SK-N-SH (cell line): ENCODE measurements around the gene TMEM271. TPM values are rescaled to one million over a fixed set of nuclear protein-coding genes. Genes with fewer than 3 reads are reported as not detected.
A peak's percentile ranks its signal among the peaks of the same experiment; 100 is the strongest.

Experiments
- CTCF ChIA-PET: fragments of 300-600, 350-600 bp; formaldehyde crosslinking; extraction: SDS; loops from one replicate; lab custom pipeline; 2021; lab: Yijun Ruan, JAX
- POLR2A ChIA-PET: fragments of 350-600 bp; sonication (Branson Sonifier 250); formaldehyde crosslinking; extraction: SDS; loops from one replicate; lab custom pipeline; 2020; ENCODE audit warnings: antibody characterized with exemption, inconsistent platforms; lab: Yijun Ruan, JAX
- DNase-seq: peaks from one replicate; pipeline ENCODE4 v3.0.0; 2012
- H2AFZ ChIP-seq: fragments of 200-600 bp; sonication (generic); 2 replicates; pipeline ENCODE4 v1.8.1; 2016; ENCODE audit warnings: antibody characterized with exemption, mild to moderate bottlenecking, low read depth
- H3F3A ChIP-seq: fragments of 200-600 bp; sonication (generic); replicated peaks from 2 replicates; pipeline ENCODE3; 2016; ENCODE audit warnings: antibody characterized with exemption, mild to moderate bottlenecking; ENCODE audit not compliant: insufficient read depth
- H3K27ac ChIP-seq, 2 experiments: fragments of 200-500 bp in 1 of 2; fragments of 200-600 bp in 1 of 2; sonication (Bioruptor generic) in 1 of 2; sonication (generic), shearing (Covaris generic) in 1 of 2; 2 replicates each; pipeline versions ENCODE4 v1.5.1 to v1.6.1; 2014 to 2016; ENCODE audit warnings: low read depth in 2 of 2, inconsistent platforms in 1 of 2, low read length in 1 of 2, mild to moderate bottlenecking in 1 of 2, mixed read lengths in 1 of 2
- H3K27me3 ChIP-seq: fragments of 200-600 bp; sonication (generic), shearing (Covaris generic); 2 replicates; pipeline ENCODE4 v1.6.1; 2016; ENCODE audit warnings: mixed run types; ENCODE audit not compliant: insufficient read depth
- H3K36me3 ChIP-seq, 2 experiments: fragments of 200-500 bp in 1 of 2; fragments of 200-600 bp in 1 of 2; sonication (Bioruptor generic) in 1 of 2; sonication (generic) in 1 of 2; replicated peaks in 1 of 2; 2 replicates each; pipeline versions ENCODE3 to v1.5.1; 2014 to 2016; ENCODE audit warnings: low read length in 1 of 2, mild to moderate bottlenecking in 1 of 2; ENCODE audit not compliant: insufficient read depth in 2 of 2, control insufficient read depth in 1 of 2
- H3K4me1 ChIP-seq, 2 experiments: fragments of 200-500 bp in 1 of 2; fragments of 200-600 bp in 1 of 2; sonication (Bioruptor generic) in 1 of 2; sonication (generic), shearing (Covaris generic) in 1 of 2; 2 replicates each; pipeline versions ENCODE4 v1.5.1 to v1.6.1; 2014 to 2016; ENCODE audit warnings: low read depth in 1 of 2, low read length in 1 of 2, mixed run types in 1 of 2; ENCODE audit not compliant: insufficient read depth in 2 of 2, control insufficient read depth in 1 of 2
- H3K4me2 ChIP-seq: fragments of 200-600 bp; sonication (generic), shearing (Covaris generic); 2 replicates; pipeline ENCODE4 v1.6.1; 2017; ENCODE audit warnings: mixed run types
- H3K4me3 ChIP-seq, 2 experiments: fragments of 200-500 bp in 1 of 2; fragments of 200-600 bp in 1 of 2; sonication (Bioruptor generic) in 1 of 2; sonication (generic), shearing (Covaris generic) in 1 of 2; 2 replicates each; pipeline versions ENCODE4 v1.5.1 to v1.8.1; 2014 to 2016; ENCODE audit warnings: low read depth in 2 of 2, inconsistent platforms in 1 of 2, low read length in 1 of 2, mild to moderate bottlenecking in 1 of 2, mixed read lengths in 1 of 2, moderate library complexity in 1 of 2
- H3K79me2 ChIP-seq: fragments of 200-600 bp; sonication (generic); 2 replicates; pipeline ENCODE4 v1.8.1; 2017; ENCODE audit warnings: mild to moderate bottlenecking; ENCODE audit not compliant: insufficient read depth
- H3K9ac ChIP-seq: fragments of 200-600 bp; sonication (generic); 2 replicates; pipeline ENCODE4 v1.6.1; 2017; ENCODE audit warnings: mixed run types
- H3K9me2 ChIP-seq: fragments of 200-600 bp; sonication (generic); 2 replicates; pipeline ENCODE4 v1.6.1; 2017; ENCODE audit warnings: mixed run types
- H3K9me3 ChIP-seq: fragments of 200-600 bp; sonication (generic); 2 replicates; pipeline ENCODE4 v1.6.1; 2017; ENCODE audit warnings: mixed run types, mild to moderate bottlenecking, moderate library complexity
- H4K20me1 ChIP-seq: fragments of 200-600 bp; sonication (generic); 2 replicates; pipeline ENCODE4 v1.6.1; 2017; ENCODE audit warnings: mild to moderate bottlenecking, mixed run types; ENCODE audit not compliant: insufficient read depth
- CHD2 ChIP-seq: fragments of 150-350 bp; IDR thresholded peaks from 2 replicates; pipeline ENCODE4 v1.6.1; 2018; ENCODE audit warnings: low read length; ENCODE audit not compliant: partially characterized antibody
- CTCF ChIP-seq: fragments of 200-600 bp; sonication (generic); IDR thresholded peaks from 2 replicates; pipeline ENCODE4 v1.6.1; 2017; ENCODE audit warnings: antibody characterized with exemption, mild to moderate bottlenecking, moderate library complexity
- EZH2phosphoT487 ChIP-seq: fragments of 200-600 bp; sonication (generic); IDR thresholded peaks from 2 replicates; pipeline ENCODE4 v1.6.1; 2017; ENCODE audit warnings: low read depth, mixed run types, mild to moderate bottlenecking, antibody characterized with exemption, moderate library complexity, borderline replicate concordance
- FOXM1 ChIP-seq: IDR thresholded peaks from 2 replicates; pipeline ENCODE4 v1.4.0; 2012; ENCODE audit warnings: low read depth, mild to moderate bottlenecking
- GATA2 ChIP-seq: sonication (generic); formaldehyde crosslinking; IDR thresholded peaks from 2 replicates; pipeline ENCODE4 v1.5.0; 2020; ENCODE audit warnings: mild to moderate bottlenecking, missing genetic modification reagents
- JUND ChIP-seq: IDR thresholded peaks from 2 replicates; pipeline ENCODE4 v1.4.0; 2012
- NRF1 ChIP-seq: IDR thresholded peaks from 2 replicates; pipeline ENCODE4 v1.6.1; 2012; ENCODE audit warnings: low read depth, mild to moderate bottlenecking, low read length
- PBX3 ChIP-seq: IDR thresholded peaks from 2 replicates; pipeline ENCODE4; 2012
- RAD21 ChIP-seq: IDR thresholded peaks from 2 replicates; pipeline ENCODE4 v1.6.1; 2012; ENCODE audit warnings: mild to moderate bottlenecking, low read length
- RCOR1 ChIP-seq: fragments of 150-350 bp; IDR thresholded peaks from 2 replicates; pipeline ENCODE4 v1.6.1; 2017; ENCODE audit warnings: antibody characterized with exemption, low read length
- SMC3 ChIP-seq: IDR thresholded peaks from 2 replicates; pipeline ENCODE4 v1.6.1; 2012; ENCODE audit warnings: low read depth, low read length, improper control_type of control experiment
- TCF12 ChIP-seq: IDR thresholded peaks from 2 replicates; pipeline ENCODE4 v1.4.0; 2012
- WGBS: methylation state at CpG from one replicate; pipeline ENCODE4 v1.1.6; 2017; ENCODE audit warnings: low lambda C conversion rate; 5-methylcytosine and 5-hydroxymethylcytosine counted together
- polyA plus RNA-seq, 3 experiments: library from polyadenylated mRNA; depleted of rRNA; stranded (reverse); fragments of >200 nt; gene quantifications; 2 replicates each; pipeline ENCODE4 v1.2.3, GENCODE V29; 2012
- TF ChIP-seq, protein P1 (sequence below): fragments of 150-350 bp; IDR thresholded peaks from 2 replicates; pipeline ENCODE4 v1.6.1; 2016; ENCODE audit warnings: mild to moderate bottlenecking, low read depth, low read length

The TMEM271 gene
- polyA plus RNA-seq, 1 of the 3 experiments (the other 2 are of a cell fraction): not detected

DNA sequence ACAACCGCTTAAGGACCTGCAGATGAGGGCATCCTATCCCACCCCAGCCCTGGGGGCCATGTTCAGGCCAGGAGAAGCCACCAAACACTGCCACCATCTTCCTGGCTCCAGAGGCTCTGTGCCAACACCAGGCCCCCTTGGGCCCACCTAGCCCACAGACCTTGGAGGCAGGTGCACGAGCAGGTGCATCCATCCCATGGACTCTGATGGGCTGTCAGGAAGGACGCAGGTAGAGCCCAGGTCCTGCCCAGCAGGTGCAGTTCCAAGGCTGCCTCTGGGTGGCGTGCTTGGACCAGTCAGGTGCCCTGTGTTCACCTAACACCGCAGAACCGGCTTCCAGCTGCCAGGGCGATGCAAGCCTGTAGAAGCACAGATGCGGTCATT lies 26.5 kb upstream of the TMEM271 start:
- H3K4me1 ChIP-seq: no peaks in the 10 kb centered on the region
- 20% methylated on average over 2 of the region's 8 CpGs for WGBS
- H3K27me3 ChIP-seq: peaks cover 13% of the 10 kb centered on the region; the same call in 1 of the 2 replicates
- no peak overlapping the region; a peak in 1 of 4 replicates for H3K4me3 ChIP-seq
- no peak overlapping the region for H2AFZ ChIP-seq
- CTCF ChIA-PET: interaction anchor here (0.6 to 1.3 kb wide), 18 partner anchors 10 to 396 kb away, joined by 3 to 9 read pairs (median 4); partner anchors contain the start of genes ATP5ME and MYL5
- TF ChIP-seq TCF12 (no peak), GATA2 (CRISPR knock-in tag) (no peak), CHD2 (no peak), FOXM1 (no peak), JUND (no peak), RCOR1 (no peak), RAD21 (peak; percentile 75), CTCF (peak; percentile 47), SMC3 (peak; percentile 44; the same call in 1 of the 2 replicates), EZH2phosphoT487 (no peak), NRF1 (no peak), PBX3 (no peak)
- TF ChIP-seq, protein P1, sequence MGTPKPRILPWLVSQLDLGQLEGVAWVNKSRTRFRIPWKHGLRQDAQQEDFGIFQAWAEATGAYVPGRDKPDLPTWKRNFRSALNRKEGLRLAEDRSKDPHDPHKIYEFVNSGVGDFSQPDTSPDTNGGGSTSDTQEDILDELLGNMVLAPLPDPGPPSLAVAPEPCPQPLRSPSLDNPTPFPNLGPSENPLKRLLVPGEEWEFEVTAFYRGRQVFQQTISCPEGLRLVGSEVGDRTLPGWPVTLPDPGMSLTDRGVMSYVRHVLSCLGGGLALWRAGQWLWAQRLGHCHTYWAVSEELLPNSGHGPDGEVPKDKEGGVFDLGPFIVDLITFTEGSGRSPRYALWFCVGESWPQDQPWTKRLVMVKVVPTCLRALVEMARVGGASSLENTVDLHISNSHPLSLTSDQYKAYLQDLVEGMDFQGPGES: no peak
- no peaks in the 10 kb centered on the region for H3K9me3 ChIP-seq
- no peaks in the 10 kb centered on the region for H4K20me1 ChIP-seq
- H3K27ac ChIP-seq: no peak overlapping the region
- no peak overlapping the region for H3K4me2 ChIP-seq
- H3K9me2 ChIP-seq: no peaks in the 10 kb centered on the region
- no peak overlapping the region for H3K9ac ChIP-seq
- peak; percentile 79 for DNase-seq
- no peaks in the 10 kb centered on the region for H3F3A ChIP-seq
- no peaks in the 10 kb centered on the region for H3K79me2 ChIP-seq
- POLR2A ChIA-PET: no interaction called here
- H3K36me3 ChIP-seq: no peaks in the 10 kb centered on the region
